ENCODE measurements around the gene ETV6.

ETV6 gene

DNA sequence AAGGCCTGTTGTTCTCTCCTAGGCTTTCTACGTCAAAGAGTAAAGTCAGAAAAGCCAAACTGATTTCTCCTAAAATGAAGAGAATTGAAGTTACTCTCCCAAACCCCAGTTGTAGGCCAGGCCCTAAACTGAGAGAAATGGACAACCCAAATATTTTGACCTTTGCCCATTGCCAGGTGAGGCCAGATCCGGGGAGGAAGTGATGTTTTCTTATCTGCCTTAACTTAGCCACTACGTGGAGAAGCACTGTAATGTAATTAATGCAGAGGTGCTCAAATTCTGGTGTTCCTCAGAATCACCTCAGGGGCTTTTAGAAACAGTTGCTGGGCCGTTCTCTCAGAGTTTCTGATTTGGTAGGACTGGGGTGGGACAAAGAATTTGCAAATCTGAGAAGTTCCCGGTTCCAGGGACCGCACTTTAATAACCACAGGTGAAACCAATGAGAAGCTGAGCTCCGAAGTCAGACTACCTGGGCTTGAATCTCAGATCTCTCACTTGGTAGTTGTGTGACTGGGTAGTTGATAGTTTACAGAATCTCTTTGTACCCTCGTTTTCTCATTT lies 73.2 kb downstream of the ETV6 start:
- DNase-seq = no peak

DNA sequence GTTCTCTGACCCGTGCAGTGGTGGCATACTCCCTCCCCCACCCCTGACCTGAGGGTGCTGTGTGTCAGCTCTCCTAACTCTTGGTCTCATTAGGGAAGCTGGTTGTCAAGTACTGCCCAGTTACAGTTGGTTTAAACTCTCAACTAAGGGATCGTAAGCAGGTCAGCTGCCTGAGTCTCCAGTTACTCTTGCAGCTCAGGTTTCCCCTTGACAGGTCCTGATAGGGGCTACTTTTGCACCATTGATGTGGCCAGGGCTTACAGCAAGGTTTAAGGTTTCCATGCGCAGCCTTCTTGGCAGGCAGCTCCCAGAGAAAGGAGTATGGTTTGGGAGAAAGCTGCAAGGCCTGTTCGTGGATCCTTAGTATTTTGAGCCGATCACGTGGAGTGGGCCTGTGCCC lies 74.5 kb downstream of the ETV6 start:
- no peak for DNase-seq

- no peak for DNase-seq
Measured at GRCh38 chr12:11724888-11725311, 75.4 kb downstream of the ETV6 start.

DNA sequence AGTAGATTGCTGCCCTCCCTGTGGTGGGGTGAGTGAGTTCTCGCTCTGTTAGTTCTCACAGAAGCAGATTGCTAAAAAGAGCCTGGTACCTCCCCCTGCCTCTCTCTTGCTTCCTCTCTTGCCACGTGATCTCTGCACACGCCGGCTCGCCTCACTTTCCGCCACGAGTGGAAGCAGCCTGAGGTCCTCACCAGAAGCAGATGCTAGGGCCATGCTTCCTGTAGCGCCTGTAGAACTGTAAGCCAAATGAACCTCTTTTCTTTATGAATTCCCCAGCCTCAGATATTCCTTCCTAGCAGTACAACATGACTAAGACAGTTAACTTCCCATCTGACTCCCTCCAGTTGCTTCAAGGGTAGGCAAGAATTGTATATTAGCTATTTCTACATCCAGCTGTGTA lies 76.2 kb downstream of the ETV6 start:
- no peak for DNase-seq

DNA sequence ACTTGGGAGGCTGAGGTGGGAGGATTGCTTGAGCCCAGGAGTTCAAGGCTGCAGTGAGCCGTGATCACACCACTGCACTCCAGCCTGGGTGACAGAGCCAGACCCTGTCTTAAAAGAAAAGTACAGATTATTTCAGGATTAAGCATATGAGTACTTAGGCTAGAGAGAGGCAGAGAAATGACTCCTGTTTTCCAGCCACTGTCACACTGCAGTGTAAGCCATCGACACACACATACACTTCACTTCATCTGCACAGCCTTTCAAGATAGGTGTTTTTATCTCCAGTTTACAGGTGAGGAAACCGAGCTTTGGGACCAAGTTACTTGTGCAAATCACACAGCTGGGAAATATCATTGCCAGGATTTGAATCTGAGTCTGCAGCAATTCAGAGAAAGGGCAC lies 77.2 kb downstream of the ETV6 start:
- DNase-seq = no peak

- DNase-seq = peak; percentile 49 to 53
Measured at GRCh38 chr12:11727133-11727664, 77.7 kb downstream of the ETV6 start.

DNA sequence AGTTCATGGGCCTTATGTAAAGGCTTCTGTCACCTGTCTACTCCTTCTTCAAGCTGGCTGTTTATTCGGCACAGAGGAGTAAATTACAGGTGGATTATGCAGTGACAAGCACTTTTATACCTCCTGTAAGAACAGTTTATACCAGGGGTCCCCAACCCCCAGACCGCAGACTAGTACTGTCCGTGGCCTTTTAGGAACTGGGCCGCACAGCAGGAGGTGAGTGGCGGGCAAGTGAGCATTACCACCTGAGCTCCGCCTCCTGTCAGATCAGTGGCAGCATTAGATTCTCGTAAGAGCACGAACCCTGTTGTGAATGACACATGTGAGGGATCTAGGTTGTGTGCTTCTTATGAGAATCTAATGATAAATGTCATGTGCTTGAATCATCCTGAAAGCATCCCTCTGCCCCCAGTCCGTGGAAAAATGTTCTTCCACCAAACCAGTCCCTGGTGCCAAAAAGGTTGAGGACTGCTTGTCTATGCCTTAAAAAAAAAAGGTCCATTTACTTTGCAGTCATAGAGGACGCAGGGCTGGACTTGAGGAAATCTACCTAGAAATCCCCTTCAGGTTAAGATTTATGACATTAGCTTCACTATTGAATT lies 78.8 kb downstream of the ETV6 start:
- DNase-seq = no peak

- DNase-seq = no peak
Measured at GRCh38 chr12:11729008-11729407, 79.5 kb downstream of the ETV6 start.

DNA sequence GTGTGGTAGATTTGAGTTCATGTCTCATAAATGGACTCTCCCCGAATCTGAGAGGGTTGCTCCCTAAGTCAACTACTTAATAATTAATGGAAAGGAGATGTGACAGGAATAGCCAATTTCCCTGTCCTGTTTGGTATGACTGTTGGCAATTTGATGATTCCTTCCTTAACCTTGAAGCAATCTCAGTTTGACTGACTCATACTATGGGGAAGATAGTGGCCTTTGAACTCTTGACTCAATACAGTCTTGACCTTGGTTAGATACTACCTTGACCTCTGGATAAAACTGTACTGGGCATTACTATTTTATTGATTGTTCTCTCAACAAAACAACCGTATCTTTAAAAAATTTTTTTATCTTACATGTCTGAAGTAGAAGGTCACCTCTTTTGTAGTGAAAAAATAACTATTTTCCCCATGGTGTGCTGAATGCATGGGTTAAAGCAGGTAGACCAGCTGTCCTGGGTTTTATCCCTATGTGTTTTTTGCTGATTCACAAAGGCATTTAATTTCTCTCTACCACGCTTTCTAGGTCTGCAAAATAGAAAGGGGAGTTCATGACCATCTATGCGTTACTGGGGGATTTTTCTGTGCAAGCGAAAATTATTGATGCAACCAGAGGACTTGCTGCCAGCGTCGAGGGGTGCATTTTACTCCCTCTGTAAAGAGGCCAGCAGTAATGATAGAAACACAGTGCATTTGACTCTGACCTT lies 80.1 kb downstream of the ETV6 start:
- no peak for DNase-seq

DNA sequence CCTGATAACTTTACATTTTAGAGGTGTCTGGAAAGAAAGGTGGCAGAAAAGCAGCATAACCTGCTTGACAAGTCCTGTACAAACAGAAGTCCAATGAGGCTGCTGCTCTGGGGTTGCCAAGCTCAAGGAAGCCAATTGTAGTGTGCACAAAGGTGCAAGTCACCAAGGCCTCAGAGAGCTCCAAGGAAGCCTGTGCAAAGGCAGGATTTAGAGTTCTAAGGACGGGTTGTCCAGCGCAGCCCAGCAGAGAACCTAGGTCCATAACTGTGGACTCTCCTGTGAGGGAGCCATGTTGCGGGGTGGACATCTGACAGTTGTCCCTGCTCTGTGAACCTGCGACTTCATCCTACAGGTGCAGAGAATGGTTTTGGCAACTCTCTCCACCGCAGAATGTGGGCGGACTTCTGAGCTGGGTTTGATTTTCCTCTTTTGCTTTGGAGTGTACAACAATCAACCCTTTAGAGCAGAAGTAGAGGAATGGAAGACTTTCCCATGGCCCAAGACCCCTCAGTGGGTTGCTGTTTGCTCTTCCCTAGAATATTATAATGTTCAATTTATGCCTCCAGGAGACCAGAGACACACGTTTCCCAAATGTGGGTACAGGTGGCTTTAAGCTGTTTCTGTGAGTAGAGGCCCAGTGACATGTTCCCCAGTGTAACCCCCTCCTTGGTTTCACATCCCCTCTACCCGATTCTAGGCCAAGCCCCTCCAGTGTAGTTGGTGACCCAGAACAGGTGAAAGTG lies 81.0 kb downstream of the ETV6 start:
- no peak for DNase-seq

- no peak for DNase-seq
Measured at GRCh38 chr12:11731042-11731357, 81.5 kb downstream of the ETV6 start.

- no peak for DNase-seq
Measured at GRCh38 chr12:11731455-11731854, 82.0 kb downstream of the ETV6 start.

GRCh38 chr12:11732023-11732422 lies 82.5 kb downstream of the ETV6 start:
- DNase-seq = no peak

DNA sequence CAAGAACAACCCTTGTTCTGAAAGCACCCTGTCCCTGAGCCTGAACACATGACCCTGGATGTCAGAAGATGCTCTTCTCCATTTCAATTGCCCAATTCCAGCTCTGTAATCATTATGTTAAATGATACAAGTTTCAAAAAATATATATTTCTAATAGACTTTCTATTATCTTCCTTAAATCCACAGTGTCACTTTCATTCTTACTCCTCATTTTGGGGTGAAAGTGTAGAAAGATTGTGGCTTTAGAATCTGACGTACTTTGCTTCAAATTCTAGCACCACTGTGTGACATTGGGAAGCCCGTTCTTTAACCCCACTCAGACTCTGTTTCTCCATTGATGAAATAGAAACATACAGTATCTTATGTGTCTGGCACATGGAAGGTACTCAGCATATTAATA lies 83.2 kb downstream of the ETV6 start:
- DNase-seq = no peak

DNA sequence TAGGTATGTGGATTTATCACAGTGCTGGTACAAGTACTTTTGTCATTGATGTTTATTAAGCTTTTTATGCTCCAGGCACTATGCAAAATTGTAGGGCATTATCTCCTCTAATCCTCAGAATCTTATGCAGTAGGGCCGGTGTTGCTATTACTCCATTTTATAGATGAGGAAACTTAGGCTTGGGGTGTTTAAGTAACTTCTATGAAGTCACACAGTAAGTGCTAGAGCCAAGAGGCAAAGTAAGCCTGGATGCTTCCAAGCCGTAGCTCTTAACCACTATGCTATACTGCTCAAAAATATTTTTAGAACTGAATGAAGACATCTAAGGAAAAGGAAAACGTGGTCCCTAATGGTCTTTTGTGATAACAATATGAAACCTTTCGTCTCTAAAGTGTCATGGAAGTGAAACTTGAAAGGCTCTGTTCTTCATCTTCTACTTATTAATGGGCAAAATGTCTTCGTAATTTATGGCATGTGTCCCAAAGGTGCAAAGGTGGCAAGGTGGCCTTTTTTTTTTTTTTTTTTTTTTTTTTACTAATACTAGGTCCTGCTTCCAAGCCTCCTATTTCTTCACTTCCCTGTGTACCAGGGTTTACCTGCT lies 85.2 kb downstream of the ETV6 start:
- no peak for DNase-seq

GRCh38 chr12:11738450-11738849 lies 89.0 kb downstream of the ETV6 start:
- no peak for DNase-seq

DNA sequence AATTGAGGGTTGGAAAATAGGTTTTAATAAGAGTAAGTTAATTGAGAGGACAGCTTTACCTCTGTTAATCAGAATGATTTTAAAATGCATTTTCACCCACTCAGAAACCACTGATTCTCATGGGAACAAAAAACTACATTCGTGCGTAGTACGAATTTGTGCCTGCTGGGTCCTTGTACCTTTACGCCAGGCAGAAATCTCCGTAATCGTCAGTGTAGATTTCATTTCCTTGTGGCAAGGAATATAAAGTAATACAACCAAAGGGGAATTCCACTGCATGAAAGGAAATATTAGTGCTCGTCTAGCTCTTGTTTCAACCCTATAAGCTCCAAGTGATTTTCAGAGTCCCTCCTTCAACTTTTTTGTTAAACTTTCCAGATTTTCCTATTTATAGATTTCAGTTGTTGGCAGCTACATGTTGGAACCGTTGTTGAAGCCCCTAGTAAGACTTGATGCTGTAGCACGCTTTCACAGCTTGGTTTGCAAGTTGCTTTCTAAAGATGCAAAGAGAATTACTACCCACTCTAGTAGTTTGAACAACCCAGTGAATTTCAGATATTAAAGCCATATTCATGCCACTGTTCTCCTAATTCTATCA lies 90.6 kb downstream of the ETV6 start:
- no peak for DNase-seq

GRCh38 chr12:11741434-11742092 lies 92.1 kb downstream of the ETV6 start:
- no peak for DNase-seq

DNA sequence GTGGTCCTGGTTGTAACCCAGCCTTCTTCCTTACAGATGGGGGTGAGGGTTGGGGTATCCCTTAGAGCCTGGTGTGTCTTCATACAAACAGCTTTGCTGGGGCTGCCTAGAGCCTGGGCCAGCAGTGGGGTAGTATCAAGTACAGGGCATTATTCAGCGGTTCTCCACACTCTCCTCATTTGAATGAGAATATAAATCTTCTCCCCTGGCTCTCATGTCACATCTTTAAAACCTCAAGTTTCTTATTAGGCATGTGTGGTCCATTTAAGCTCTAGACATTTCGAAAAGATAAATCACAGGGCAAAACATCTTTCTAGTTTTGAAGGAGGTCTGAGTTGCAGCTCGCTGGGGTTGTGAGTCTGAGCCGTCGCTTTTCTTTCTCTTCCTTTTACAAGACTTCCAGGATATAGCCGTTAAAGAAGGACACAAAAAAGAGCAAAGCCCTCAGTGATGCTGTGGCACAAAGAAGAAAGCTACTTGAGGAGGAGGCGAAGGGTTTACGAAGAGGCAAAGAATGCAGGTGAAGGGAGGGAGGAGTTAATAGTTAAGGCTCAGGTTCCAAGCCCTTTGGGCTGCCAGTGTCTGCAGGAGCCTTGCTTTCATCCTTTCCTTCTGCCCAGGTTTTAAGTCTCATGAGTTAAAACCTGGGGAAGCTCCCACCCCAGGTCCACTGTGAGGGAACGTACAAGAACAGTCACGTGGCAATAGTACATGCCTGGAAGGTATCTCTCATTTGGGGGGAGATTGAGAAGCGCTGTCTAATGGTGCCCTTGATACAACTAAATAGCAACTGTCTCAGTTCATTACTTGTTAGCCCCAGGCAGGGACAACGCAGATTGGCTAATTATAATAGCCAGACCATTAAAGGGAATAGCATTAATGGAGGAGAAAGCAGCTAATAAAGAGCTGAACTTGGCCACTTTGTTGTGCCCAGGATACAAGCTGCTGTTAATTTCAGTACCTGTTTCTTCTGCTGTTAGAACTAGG lies 94.2 kb downstream of the ETV6 start:
- no peak for DNase-seq

DNA sequence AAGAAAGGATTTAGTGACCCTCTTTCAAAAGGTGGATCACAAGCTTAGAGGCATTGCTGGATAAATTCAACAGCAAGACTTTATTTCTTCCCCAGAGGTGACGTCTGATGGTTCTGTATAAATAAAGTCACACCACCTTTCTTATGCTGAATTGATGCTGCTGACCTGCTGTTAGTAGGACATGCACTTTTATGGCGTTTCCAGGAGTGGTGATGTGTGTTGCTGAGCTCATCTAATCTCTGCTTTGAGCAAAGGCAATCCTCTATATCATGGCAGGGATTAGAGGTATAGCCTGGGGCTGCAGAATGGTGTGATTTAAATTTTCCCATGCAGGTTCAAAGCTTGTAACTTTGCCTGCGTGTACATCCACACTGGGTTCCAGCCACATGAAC lies 94.9 kb downstream of the ETV6 start:
- DNase-seq = no peak

- no peak for DNase-seq
Measured at GRCh38 chr12:11745113-11745512, 95.6 kb downstream of the ETV6 start.

All from activated CD4-positive, alpha-beta T cell treated with anti-CD3 and anti-CD28 coated beads, Interleukin-2, amount 50 U/mL, for 4 hours (primary cell).